SK-N-MC (cell line): ENCODE measurements around the gene PSMB3.

Experiments used
- EZH2 ChIP-seq: fragments of 200-600 bp; sonication (generic); IDR thresholded peaks from one replicate; pipeline ENCODE4 v1.6.1; 2017; ENCODE audit warnings: antibody characterized with exemption
- POLR2AphosphoS5 ChIP-seq: IDR thresholded peaks from 2 replicates; pipeline ENCODE4 v1.6.1; 2012; ENCODE audit warnings: mild to moderate bottlenecking, low read depth, low read length, borderline replicate concordance

- TF ChIP-seq EZH2 (no peak), POLR2AphosphoS5 (no peak)
Observed at GRCh38 chr17:38704606-38705522, 47.7 kb upstream of the PSMB3 start, which contains the start of gene MLLT6.
